Esophagus squamous epithelium (tissue), 4 donors: Measurements from ENCODE around the gene SMARCAL1.

ENCODE experiments used
- CTCF ChIP-seq, 6 experiments: fragments of 450-650 bp in 4 of 6; fragments of 200-600 bp in 2 of 6; sonication (generic) in 2 of 6; IDR thresholded peaks; one replicate each; pipeline ENCODE4 v1.5.1; 2016 to 2019; ENCODE audit warnings: antibody characterized with exemption in 6 of 6, mild to moderate bottlenecking in 4 of 6, moderate library complexity in 4 of 6
- POLR2A ChIP-seq, 4 donors: fragments of 450-650 bp; IDR thresholded peaks; one replicate each; pipeline ENCODE4 v1.6.1; 2017; ENCODE audit warnings: antibody characterized with exemption in 4 of 4, mild to moderate bottlenecking in 4 of 4, moderate library complexity in 3 of 4

- TF ChIP-seq CTCF (IDR thresholded peaks at IDR 0.05) (no peak), POLR2A (IDR thresholded peaks at IDR 0.05) (no peak)
Measured at GRCh38 chr2:216430811-216431530, 18.7 kb downstream of the SMARCAL1 start.
